ENCODE results near the gene NAMPT.

NAMPT gene

GRCh38 chr7:106276513-106276912, 8.3 kb downstream of the NAMPT start:
- DNase-seq (ENCODE audit: extremely low read depth, low read depth): no peak
- no peak for TF ChIP-seq CTCF (IDR thresholded peaks at IDR 0.05; ENCODE audit: low read depth, low read length, missing control alignments)
- H3K4me3 ChIP-seq (replicated peaks; ENCODE audit: low read depth, low read length): no peak overlapping the region

GRCh38 chr7:106273009-106273668, 11.6 kb downstream of the NAMPT start:
- no peak for DNase-seq (ENCODE audit: extremely low read depth, low read depth)
- H3K4me3 ChIP-seq (replicated peaks; ENCODE audit: low read depth, low read length): no peak overlapping the region
- TF ChIP-seq CTCF (IDR thresholded peaks at IDR 0.05; ENCODE audit: low read depth, low read length, missing control alignments): no peak

GRCh38 chr7:106270122-106270977, 14.4 kb downstream of the NAMPT start:
- no peak for DNase-seq (ENCODE audit: extremely low read depth, low read depth)
- TF ChIP-seq CTCF (IDR thresholded peaks at IDR 0.05; ENCODE audit: low read depth, low read length, missing control alignments): no peak

GRCh38 chr7:106269254-106269961, 15.4 kb downstream of the NAMPT start:
- DNase-seq (ENCODE audit: extremely low read depth, low read depth): no peak

More at GRCh38 chr7:106270122-106270977, 14.4 kb downstream of the NAMPT start:
- no peak overlapping the region for H3K4me3 ChIP-seq (replicated peaks; ENCODE audit: low read depth, low read length)

GRCh38 chr7:106265133-106265532, 19.6 kb downstream of the NAMPT start:
- no peak for DNase-seq (ENCODE audit: extremely low read depth, low read depth)
- H3K4me3 ChIP-seq (replicated peaks; ENCODE audit: low read depth, low read length): no peak overlapping the region
- TF ChIP-seq CTCF (IDR thresholded peaks at IDR 0.05; ENCODE audit: low read depth, low read length, missing control alignments): no peak

More at GRCh38 chr7:106269254-106269961, 15.4 kb downstream of the NAMPT start:
- no peak for TF ChIP-seq CTCF (IDR thresholded peaks at IDR 0.05; ENCODE audit: low read depth, low read length, missing control alignments)
- no peak overlapping the region for H3K4me3 ChIP-seq (replicated peaks; ENCODE audit: low read depth, low read length)

GRCh38 chr7:106262221-106262881, 22.4 kb downstream of the NAMPT start:
- no peak for DNase-seq (ENCODE audit: extremely low read depth, low read depth)
- TF ChIP-seq CTCF (IDR thresholded peaks at IDR 0.05; ENCODE audit: low read depth, low read length, missing control alignments): no peak
- H3K4me3 ChIP-seq (replicated peaks; ENCODE audit: low read depth, low read length): no peak overlapping the region
